Medulla oblongata (tissue), 1 donor: ENCODE results near the gene GPR132.
A peak's percentile ranks its signal among the peaks of the same experiment; 100 is the strongest.

Source experiments
- DNase-seq: peaks from one replicate; pipeline ENCODE4 v3.0.0-alpha.2; 2015; ENCODE audit errors: extremely low spot score

GPR132 gene

GRCh38 chr14:105062048-105062433 is 3.2 kb downstream of the GPR132 start:
- DNase-seq = no peak

- peak; percentile 13 for DNase-seq
Measured at GRCh38 chr14:105061428-105062047, 3.7 kb downstream of the GPR132 start.

GRCh38 chr14:105060751-105061427 is 4.3 kb downstream of the GPR132 start:
- peak; percentile 39 for DNase-seq

- no peak for DNase-seq
Measured at GRCh38 chr14:105059925-105060565, 5.2 kb downstream of the GPR132 start.

GRCh38 chr14:105059035-105059924 is 6.0 kb downstream of the GPR132 start:
- DNase-seq = no peak

- DNase-seq = no peak
Measured at GRCh38 chr14:105058521-105059034, 6.7 kb downstream of the GPR132 start.

GRCh38 chr14:105056303-105056831 is 8.9 kb downstream of the GPR132 start:
- DNase-seq = no peak

GRCh38 chr14:105055736-105056302 is 9.4 kb downstream of the GPR132 start:
- DNase-seq = no peak

GRCh38 chr14:105055334-105055733 is 9.9 kb downstream of the GPR132 start:
- DNase-seq = no peak

GRCh38 chr14:105053996-105054395 is 11.2 kb downstream of the GPR132 start:
- DNase-seq = no peak

GRCh38 chr14:105053421-105053820 is 11.8 kb downstream of the GPR132 start:
- DNase-seq = no peak

GRCh38 chr14:105052110-105052458 is 13.1 kb downstream of the GPR132 start:
- no peak for DNase-seq

- DNase-seq = no peak
Measured at GRCh38 chr14:105051182-105052109, 13.8 kb downstream of the GPR132 start.

GRCh38 chr14:105050551-105050897 is 14.7 kb downstream of the GPR132 start:
- DNase-seq = no peak

GRCh38 chr14:105049753-105050550 is 15.3 kb downstream of the GPR132 start:
- DNase-seq = no peak

GRCh38 chr14:105047283-105048016 is 17.8 kb downstream of the GPR132 start:
- DNase-seq = no peak

- DNase-seq = no peak
Measured at GRCh38 chr14:105046891-105047282, 18.3 kb downstream of the GPR132 start.

- peak; percentile 87 for DNase-seq
Measured at GRCh38 chr14:105045710-105046326, 19.4 kb downstream of the GPR132 start.
